Fibroblast of pulmonary artery (primary cell): ENCODE measurements around the gene CEP57.

Experiments
- DNase-seq: peaks from one replicate; pipeline ENCODE4 v3.0.0-alpha.2; 2010; ENCODE audit warnings: low read depth
- H3K4me3 ChIP-seq: replicated peaks from 2 replicates; pipeline ENCODE4 v1.5.1; 2011; ENCODE audit warnings: low read depth, mild to moderate bottlenecking, control low read depth, low read length, moderate library complexity
- TF ChIP-seq, protein P1 (sequence below): IDR thresholded peaks from 2 replicates; pipeline ENCODE4 v1.5.1; 2011; ENCODE audit warnings: mild to moderate bottlenecking, control low read depth, low read length, inconsistent platforms; ENCODE audit errors: missing control alignments

Gene CEP57

GRCh38 chr11:95790123-95790932, at the start of gene CEP57:
TSS of gene CEP57 (plus strand) at chr11:95790498. CDS start at chr11:95790699, 201 bp downstream.
- H3K4me3 ChIP-seq = peak within 1 kb of the TSS; percentile 93
- TF ChIP-seq, protein P1, sequence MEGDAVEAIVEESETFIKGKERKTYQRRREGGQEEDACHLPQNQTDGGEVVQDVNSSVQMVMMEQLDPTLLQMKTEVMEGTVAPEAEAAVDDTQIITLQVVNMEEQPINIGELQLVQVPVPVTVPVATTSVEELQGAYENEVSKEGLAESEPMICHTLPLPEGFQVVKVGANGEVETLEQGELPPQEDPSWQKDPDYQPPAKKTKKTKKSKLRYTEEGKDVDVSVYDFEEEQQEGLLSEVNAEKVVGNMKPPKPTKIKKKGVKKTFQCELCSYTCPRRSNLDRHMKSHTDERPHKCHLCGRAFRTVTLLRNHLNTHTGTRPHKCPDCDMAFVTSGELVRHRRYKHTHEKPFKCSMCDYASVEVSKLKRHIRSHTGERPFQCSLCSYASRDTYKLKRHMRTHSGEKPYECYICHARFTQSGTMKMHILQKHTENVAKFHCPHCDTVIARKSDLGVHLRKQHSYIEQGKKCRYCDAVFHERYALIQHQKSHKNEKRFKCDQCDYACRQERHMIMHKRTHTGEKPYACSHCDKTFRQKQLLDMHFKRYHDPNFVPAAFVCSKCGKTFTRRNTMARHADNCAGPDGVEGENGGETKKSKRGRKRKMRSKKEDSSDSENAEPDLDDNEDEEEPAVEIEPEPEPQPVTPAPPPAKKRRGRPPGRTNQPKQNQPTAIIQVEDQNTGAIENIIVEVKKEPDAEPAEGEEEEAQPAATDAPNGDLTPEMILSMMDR = no peak
- DNase-seq = peak; percentile 99

DNA sequence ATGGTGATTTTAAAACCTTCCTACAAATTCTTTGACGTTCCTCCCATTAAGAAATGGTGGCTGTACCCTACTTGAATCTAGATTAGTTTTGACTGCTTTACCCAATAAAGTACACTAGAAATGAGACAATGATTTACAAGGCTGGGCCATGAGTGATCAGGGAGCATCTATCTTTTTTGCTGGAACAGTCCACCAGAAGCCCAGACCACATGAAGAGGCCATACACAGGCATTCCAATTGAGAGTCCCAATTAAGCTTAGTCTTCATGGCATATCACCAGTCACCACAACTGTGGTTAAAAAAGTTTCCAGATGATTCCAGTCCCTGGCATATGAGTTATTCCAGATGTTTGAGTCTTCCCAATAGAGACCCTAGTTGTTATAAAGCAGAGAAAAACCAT, 40.2 kb upstream of the CEP57 start:
- TF ChIP-seq, protein P1 = no peak
- H3K4me3 ChIP-seq = no peak overlapping the region
- no peak for DNase-seq

GRCh38 chr11:95751515-95751914, 38.8 kb upstream of the CEP57 start:
- no peak overlapping the region for H3K4me3 ChIP-seq
- TF ChIP-seq, protein P1 = no peak
- no peak for DNase-seq

DNA sequence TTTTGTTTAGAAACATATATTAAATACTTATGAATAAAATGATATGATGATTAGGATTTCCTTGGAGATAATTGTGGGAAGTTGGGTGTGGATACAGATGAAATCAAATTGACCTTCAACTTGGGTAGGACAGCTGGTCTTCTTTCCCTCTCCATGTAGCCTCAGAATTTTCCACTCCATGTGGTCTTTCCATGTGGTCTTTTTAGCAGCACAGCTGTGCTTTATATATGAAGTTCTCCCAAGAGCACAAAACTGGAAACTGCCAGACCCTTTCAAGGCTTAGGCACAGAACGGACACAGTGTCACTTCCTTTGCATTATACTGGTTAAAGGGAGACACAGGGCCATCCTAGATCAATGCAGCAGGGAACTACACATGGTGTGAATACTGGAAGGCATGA, 29.4 kb upstream of the CEP57 start:
- H3K4me3 ChIP-seq = no peak overlapping the region
- DNase-seq = no peak
- TF ChIP-seq, protein P1 = no peak

DNA sequence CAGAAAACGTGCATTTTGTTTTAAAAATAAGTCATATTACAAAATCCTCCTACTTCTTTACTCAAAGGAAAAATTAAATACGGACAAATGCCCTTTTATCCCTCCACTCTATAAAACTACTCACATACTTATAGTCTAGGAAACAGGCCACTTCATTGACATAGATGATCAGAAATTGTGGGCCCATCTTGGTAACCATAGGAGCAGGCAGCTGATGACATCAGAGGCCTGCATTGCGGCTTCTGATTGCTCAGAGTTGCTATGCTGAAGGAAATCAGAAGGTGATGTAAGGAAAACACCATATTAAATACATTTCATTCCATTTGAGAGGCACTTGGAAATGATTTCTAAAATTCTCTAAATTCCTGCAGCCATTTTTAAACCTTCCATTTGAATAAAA, 27.8 kb upstream of the CEP57 start:
- H3K4me3 ChIP-seq = no peak overlapping the region
- TF ChIP-seq, protein P1 = no peak
- no peak for DNase-seq

DNA sequence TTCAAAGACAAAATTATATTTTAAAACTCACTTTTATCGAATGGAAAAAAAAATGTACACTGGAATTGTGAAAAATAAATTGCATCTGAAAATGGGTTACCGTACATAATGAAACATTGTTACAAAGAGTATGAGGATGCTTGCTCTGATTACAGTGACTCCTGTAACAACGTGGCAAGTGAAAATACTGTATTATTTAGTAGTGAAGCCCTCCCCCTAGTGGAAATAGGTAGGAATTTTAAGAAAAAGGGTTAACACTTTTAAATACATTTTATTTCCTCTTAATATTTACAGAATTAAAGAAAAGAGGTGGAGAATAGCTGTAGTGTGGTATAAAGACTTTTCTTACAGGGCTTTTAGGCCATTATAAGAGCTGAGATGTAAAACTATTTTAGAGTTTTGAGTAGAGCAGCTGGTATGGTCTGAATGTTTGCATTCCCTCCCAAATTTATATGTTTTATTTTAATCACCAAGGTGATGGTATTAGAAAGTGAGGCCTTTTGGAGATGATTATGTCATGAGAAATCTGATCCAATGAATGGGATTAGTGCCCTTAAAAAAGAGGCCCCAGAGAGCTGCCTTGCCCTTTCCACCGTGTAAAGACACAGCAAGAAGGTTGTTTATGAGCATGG, 25.9 kb upstream of the CEP57 start:
- no peak overlapping the region for H3K4me3 ChIP-seq
- peak; percentile 77 for DNase-seq
- TF ChIP-seq, protein P1 = peak; percentile 56
